SK-N-MC (cell line): ENCODE measurements around the gene MCCC2.

ENCODE experiments used
- EZH2 ChIP-seq: fragments of 200-600 bp; sonication (generic); IDR thresholded peaks from one replicate; pipeline ENCODE4 v1.6.1; 2017; ENCODE audit warnings: antibody characterized with exemption
- FOXP2 ChIP-seq: optimal IDR thresholded peaks from 2 replicates; pipeline ENCODE3; 2011; ENCODE audit warnings: mild to moderate bottlenecking, moderate library complexity; ENCODE audit not compliant: insufficient read depth; ENCODE audit errors: extremely low read length, control extremely low read depth
- POLR2AphosphoS5 ChIP-seq: IDR thresholded peaks from 2 replicates; pipeline ENCODE4 v1.6.1; 2012; ENCODE audit warnings: mild to moderate bottlenecking, low read depth, low read length, borderline replicate concordance

DNA sequence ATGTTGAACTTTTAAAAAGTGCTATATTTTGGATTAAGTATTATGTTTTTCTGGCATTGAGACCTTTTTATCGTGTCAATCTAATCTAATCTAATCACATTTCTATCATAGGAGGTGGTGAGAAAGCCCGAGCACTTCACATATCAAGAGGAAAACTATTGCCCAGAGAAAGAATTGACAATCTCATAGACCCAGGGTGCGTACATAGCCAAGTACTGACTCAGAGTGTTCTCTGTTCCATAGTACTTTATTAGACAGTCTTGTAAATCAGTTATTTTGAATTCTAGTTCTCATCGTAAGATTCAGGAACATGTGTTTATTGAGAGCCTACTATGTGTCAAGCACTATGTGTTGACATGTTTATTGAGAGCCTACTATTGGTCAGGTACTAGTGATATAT lies 9.0 kb downstream of the MCCC2 start:
- TF ChIP-seq POLR2AphosphoS5 = no peak
- TF ChIP-seq EZH2 = no peak
- TF ChIP-seq FOXP2 = no peak
